Measurements from ENCODE around the gene AREG.

DNA sequence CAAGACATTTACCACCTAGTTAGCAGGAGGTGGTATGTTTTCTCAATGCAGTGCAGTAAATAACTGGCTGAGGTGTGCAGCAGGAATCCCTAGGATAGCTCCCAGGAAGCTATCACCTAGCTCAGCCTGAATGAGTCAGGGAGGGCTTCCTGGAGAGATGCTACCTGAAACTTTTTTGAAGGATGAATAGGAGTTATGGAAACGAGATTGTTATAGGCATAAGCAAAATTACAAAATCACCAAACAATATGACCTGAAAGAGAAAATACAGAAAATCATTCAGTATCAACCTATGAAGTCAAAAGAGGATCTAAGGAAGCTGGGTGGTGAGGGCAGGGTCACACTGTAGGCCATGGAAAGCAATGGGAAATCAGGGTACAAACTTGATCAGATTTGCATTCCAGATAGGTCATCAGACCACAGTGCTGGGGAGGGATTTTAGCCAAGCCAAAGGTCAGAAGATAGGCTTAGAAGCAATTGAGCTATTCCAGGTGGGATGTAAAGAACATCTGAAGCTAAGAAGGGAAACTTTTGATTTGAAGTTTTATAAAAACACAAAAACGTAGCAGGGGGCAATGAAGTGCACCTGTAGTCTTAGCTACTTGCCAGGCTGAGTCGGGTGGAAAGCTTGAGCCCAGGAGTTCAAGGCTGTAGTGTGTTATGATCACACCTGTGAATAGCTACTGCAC, 11.3 kb downstream of the AREG start:
- TF ChIP-seq, protein P1, sequence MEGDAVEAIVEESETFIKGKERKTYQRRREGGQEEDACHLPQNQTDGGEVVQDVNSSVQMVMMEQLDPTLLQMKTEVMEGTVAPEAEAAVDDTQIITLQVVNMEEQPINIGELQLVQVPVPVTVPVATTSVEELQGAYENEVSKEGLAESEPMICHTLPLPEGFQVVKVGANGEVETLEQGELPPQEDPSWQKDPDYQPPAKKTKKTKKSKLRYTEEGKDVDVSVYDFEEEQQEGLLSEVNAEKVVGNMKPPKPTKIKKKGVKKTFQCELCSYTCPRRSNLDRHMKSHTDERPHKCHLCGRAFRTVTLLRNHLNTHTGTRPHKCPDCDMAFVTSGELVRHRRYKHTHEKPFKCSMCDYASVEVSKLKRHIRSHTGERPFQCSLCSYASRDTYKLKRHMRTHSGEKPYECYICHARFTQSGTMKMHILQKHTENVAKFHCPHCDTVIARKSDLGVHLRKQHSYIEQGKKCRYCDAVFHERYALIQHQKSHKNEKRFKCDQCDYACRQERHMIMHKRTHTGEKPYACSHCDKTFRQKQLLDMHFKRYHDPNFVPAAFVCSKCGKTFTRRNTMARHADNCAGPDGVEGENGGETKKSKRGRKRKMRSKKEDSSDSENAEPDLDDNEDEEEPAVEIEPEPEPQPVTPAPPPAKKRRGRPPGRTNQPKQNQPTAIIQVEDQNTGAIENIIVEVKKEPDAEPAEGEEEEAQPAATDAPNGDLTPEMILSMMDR (conservative IDR thresholded peaks at IDR 0.05; ENCODE audit: low read length), result no peak
- no peak for TF ChIP-seq EZH2phosphoT487 (IDR thresholded peaks at IDR 0.05; ENCODE audit: borderline replicate concordance)
